Upper lobe of left lung (tissue), 6 donors: Measurements from ENCODE around the gene LCN2. TPM values are rescaled to one million over a fixed set of nuclear protein-coding genes. Genes with fewer than 3 reads are reported as not detected.

ENCODE experiments used
- ATAC-seq, 2 donors: fragments of 200-7000 bp; cut with Tn5 transposase; one replicate each; pipeline ENCODE4 v1.9.1; 2022; ENCODE audit warnings: mild to moderate bottlenecking in 2 of 2, moderate library complexity in 2 of 2; ENCODE audit not compliant: low FRiP score in 2 of 2
- DNase-seq, 2 donors: peaks; one replicate each; pipeline ENCODE4 v3.0.0-alpha.2; 2019 to 2020
- H3K27ac ChIP-seq, 4 donors: fragments of 200-600 bp; sonication (generic); one replicate each; pipeline ENCODE4 v1.5.1; 2016 to 2019
- H3K27me3 ChIP-seq, 4 donors: fragments of 200-600 bp; sonication (generic); one replicate each; pipeline ENCODE4 v1.5.1; 2017 to 2019
- H3K36me3 ChIP-seq, 4 donors: fragments of 200-600 bp; sonication (generic); one replicate each; pipeline ENCODE4 v1.5.1; 2016 to 2019
- H3K4me1 ChIP-seq, 4 donors: fragments of 200-600 bp; sonication (generic); one replicate each; pipeline ENCODE4 v1.5.1; 2018 to 2019
- H3K4me3 ChIP-seq, 4 donors: fragments of 200-600 bp; sonication (generic); one replicate each; pipeline ENCODE4 v1.5.1; 2017 to 2019; ENCODE audit warnings: mild to moderate bottlenecking in 2 of 4, moderate library complexity in 1 of 4
- H3K9me3 ChIP-seq, 4 donors: fragments of 200-600 bp; sonication (generic); one replicate each; pipeline ENCODE4 v1.5.1; 2018 to 2019
- CTCF ChIP-seq, 6 experiments: fragments of 450-650 bp in 4 of 6; fragments of 200-600 bp in 2 of 6; sonication (generic) in 2 of 6; IDR thresholded peaks; one replicate each; pipeline ENCODE4 v1.5.1; 2016 to 2019; ENCODE audit warnings: antibody characterized with exemption in 6 of 6
- EP300 ChIP-seq, 4 donors: sonication (generic); formaldehyde crosslinking; IDR thresholded peaks; one replicate each; pipeline ENCODE4 v1.5.1; 2017; ENCODE audit warnings: antibody characterized with exemption in 4 of 4, control low read depth in 2 of 4
- POLR2A ChIP-seq, 4 donors: fragments of 450-650 bp; IDR thresholded peaks; one replicate each; pipeline ENCODE4 v1.5.1; 2016 to 2017; ENCODE audit warnings: antibody characterized with exemption in 4 of 4, mild to moderate bottlenecking in 2 of 4
- POLR2AphosphoS5 ChIP-seq, 2 donors: sonication (generic); formaldehyde crosslinking; IDR thresholded peaks; one replicate each; pipeline ENCODE4 v1.5.1; 2017; ENCODE audit warnings: antibody characterized with exemption in 2 of 2
- WGBS, 2 donors: methylation state at CpG; one replicate each; pipeline ENCODE4 v1.1.5; 2017 to 2018; 5-methylcytosine and 5-hydroxymethylcytosine counted together
- total RNA-seq, 6 donors: library from RNA; depleted of rRNA in 4 of 6; stranded (reverse); fragments of >200 nt in 4 of 6; gene quantifications; one replicate each; pipeline versions ENCODE4 v1.1.0 to v1.2.1, GENCODE V29; 2016 to 2021
- donor health status: DM: no; HTN: no; CAD: no; lungs with moderate emphysema.
- donor health status: DM: no; HTN: yes; CAD: no; lungs with severe emphysema.

LCN2 gene
- total RNA-seq, 6 donors from 2014 or later: 9.0 to 193 (median 38.2) TPM

GRCh38 chr9:128122809-128123175 lies 26.5 kb upstream of the LCN2 start:
- ATAC-seq (no peak), DNase-seq (peak in 1 of 2 donors; percentile 74)
- Histone ChIP-seq H3K36me3 (peaks cover 4 to 41% (median 28%) of the 10 kb centered on the region in 4 donors), H3K4me1 (peaks cover 18 to 31% (median 24%) of the 10 kb centered on the region in 4 donors), H3K4me3 (no peak overlapping the region), H3K27ac (no peak overlapping the region), H3K27me3 (no peaks in the 10 kb centered on the region), H3K9me3 (no peaks in the 10 kb centered on the region)
- TF ChIP-seq POLR2A (IDR thresholded peaks at IDR 0.05): no peak
- TF ChIP-seq CTCF (IDR thresholded peaks at IDR 0.05): no peak
- TF ChIP-seq POLR2AphosphoS5 (IDR thresholded peaks at IDR 0.05): no peak
- TF ChIP-seq EP300 (IDR thresholded peaks at IDR 0.05): no peak
- WGBS, 2 donors: 96 to 97% methylated on average over 10 to 24 of the region's 24 CpGs

GRCh38 chr9:128123451-128124080 lies 25.7 kb upstream of the LCN2 start:
- no peak for TF ChIP-seq POLR2AphosphoS5 (IDR thresholded peaks at IDR 0.05)
- TF ChIP-seq CTCF (IDR thresholded peaks at IDR 0.05): no peak
- TF ChIP-seq EP300 (IDR thresholded peaks at IDR 0.05): no peak
- TF ChIP-seq POLR2A (IDR thresholded peaks at IDR 0.05): no peak
- no peak for ATAC-seq
- Histone ChIP-seq H3K4me1 (peaks cover 14 to 28% (median 21%) of the 10 kb centered on the region in 4 donors), H3K9me3 (no peaks in the 10 kb centered on the region), H3K27me3 (no peaks in the 10 kb centered on the region), H3K4me3 (no peak overlapping the region), H3K36me3 (peaks cover 4 to 41% (median 28%) of the 10 kb centered on the region in 4 donors), H3K27ac (no peak overlapping the region)
- DNase-seq: peak in 1 of 2 donors; percentile 70
- WGBS, 2 donors: 95 to 97% methylated on average over 19 to 20 of the region's 21 CpGs

- Histone ChIP-seq H3K9me3 (no peaks in the 10 kb centered on the region), H3K4me1 (peaks cover 20 to 37% (median 29%) of the 10 kb centered on the region in 4 donors), H3K36me3 (peaks cover 4 to 41% (median 28%) of the 10 kb centered on the region in 4 donors), H3K27ac (no peak overlapping the region), H3K27me3 (no peaks in the 10 kb centered on the region), H3K4me3 (no peak overlapping the region)
- 78 to 93% methylated on average over 5 to 8 of the region's 8 CpGs for WGBS, 2 donors
- no peak for DNase-seq
- no peak for TF ChIP-seq POLR2AphosphoS5 (IDR thresholded peaks at IDR 0.05)
- no peak for TF ChIP-seq CTCF (IDR thresholded peaks at IDR 0.05)
- TF ChIP-seq EP300 (IDR thresholded peaks at IDR 0.05): no peak
- ATAC-seq: no peak
Observed at GRCh38 chr9:128124451-128124850, 24.8 kb upstream of the LCN2 start.

- H3K4me1 ChIP-seq: peaks cover 20 to 39% (median 30%) of the 10 kb centered on the region in 4 donors
- no peak for TF ChIP-seq POLR2AphosphoS5 (IDR thresholded peaks at IDR 0.05)
- no peak for TF ChIP-seq POLR2A (IDR thresholded peaks at IDR 0.05)
- TF ChIP-seq EP300 (IDR thresholded peaks at IDR 0.05): no peak
- TF ChIP-seq CTCF (IDR thresholded peaks at IDR 0.05): peak in 3 of 6 experiments; percentile 36 to 56 (median 46)
- WGBS, 2 donors: 65 to 70% methylated on average over 11 to 16 of the region's 16 CpGs
- H3K27me3 ChIP-seq: no peaks in the 10 kb centered on the region
- DNase-seq: peak; percentile 52 to 71
- ATAC-seq: no peak
- H3K27ac ChIP-seq: no peak overlapping the region
- H3K36me3 ChIP-seq: peaks cover 4 to 41% (median 28%) of the 10 kb centered on the region in 4 donors
- H3K9me3 ChIP-seq: no peaks in the 10 kb centered on the region
- no peak overlapping the region for H3K4me3 ChIP-seq
Observed at GRCh38 chr9:128124873-128125579, 24.2 kb upstream of the LCN2 start.
